PC-9 (cell line): ENCODE measurements around the gene KDM4C. TPM values are rescaled to one million over a fixed set of nuclear protein-coding genes. Genes with fewer than 3 reads are reported as not detected.

Experiments
- BruUV-seq: library from RNA; stranded (reverse); fragments of 400-500 nt; replicated peaks from 2 replicates; lab custom pipeline; 2021; lab: Mats Ljungman, UMichigan
- CTCF ChIA-PET: fragments of 300-600 bp; sonication (Branson Sonifier 250); formaldehyde crosslinking; loops from one replicate; lab custom pipeline; 2022; ENCODE audit warnings: antibody characterized with exemption; lab: Charles Lee
- POLR2A ChIA-PET: fragments of 300-600 bp; sonication (Branson Sonifier 250); formaldehyde crosslinking; loops from one replicate; lab custom pipeline; 2022; ENCODE audit warnings: antibody characterized with exemption; ENCODE audit not compliant: unreplicated experiment; lab: Charles Lee
- DNase-seq, 2 experiments: peaks; one replicate each; pipeline versions ENCODE4 v3.0.0 to v3.0.0-alpha.2; 2015 to 2022; ENCODE audit warnings: mixed read lengths in 1 of 2
- H2AFZ ChIP-seq: fragments of 200-600 bp; sonication (generic); 2 replicates; pipeline ENCODE4 v1.8.1; 2017; ENCODE audit warnings: antibody characterized with exemption
- H3F3A ChIP-seq: fragments of 200-600 bp; sonication (generic); 2 replicates; pipeline ENCODE4 v1.8.1; 2017; ENCODE audit warnings: antibody characterized with exemption, mild to moderate bottlenecking, low read depth; ENCODE audit not compliant: insufficient read depth
- H3K27ac ChIP-seq: fragments of 200-600 bp; sonication (generic); 2 replicates; pipeline ENCODE4 v1.6.1; 2016; ENCODE audit warnings: mixed run types
- H3K27me3 ChIP-seq: fragments of 200-600 bp; sonication (generic); 2 replicates; pipeline ENCODE4 v1.6.1; 2016; ENCODE audit warnings: low read depth, mixed run types; ENCODE audit not compliant: insufficient read depth
- H3K36me3 ChIP-seq: fragments of 200-600 bp; sonication (generic); 2 replicates; pipeline ENCODE4 v1.6.1; 2016; ENCODE audit warnings: low read depth, mixed run types
- H3K4me1 ChIP-seq: fragments of 200-600 bp; sonication (generic); replicated peaks from 2 replicates; pipeline ENCODE4 v1.6.1; 2016; ENCODE audit warnings: mixed run types; ENCODE audit not compliant: insufficient read depth
- H3K4me2 ChIP-seq: fragments of 200-600 bp; sonication (generic); 2 replicates; pipeline ENCODE4 v1.6.1; 2017; ENCODE audit warnings: mixed run types
- H3K4me3 ChIP-seq: fragments of 200-600 bp; sonication (generic); 2 replicates; pipeline ENCODE4 v1.6.1; 2016; ENCODE audit warnings: mixed run types
- H3K79me2 ChIP-seq: fragments of 200-600 bp; sonication (generic); 2 replicates; pipeline ENCODE4 v1.6.1; 2017; ENCODE audit warnings: low read depth, mixed run types
- H3K9me2 ChIP-seq: fragments of 200-600 bp; sonication (generic); 2 replicates; pipeline ENCODE4 v1.8.1; 2017; ENCODE audit warnings: mild to moderate bottlenecking; ENCODE audit not compliant: insufficient read depth
- H3K9me3 ChIP-seq: fragments of 200-600 bp; sonication (generic); 2 replicates; pipeline ENCODE4 v1.8.1; 2016; ENCODE audit warnings: low read depth; ENCODE audit not compliant: insufficient read depth
- H4K20me1 ChIP-seq: fragments of 200-600 bp; sonication (generic); 2 replicates; pipeline ENCODE4 v1.8.1; 2017; ENCODE audit not compliant: insufficient read depth
- CTCF ChIP-seq: fragments of 200-600 bp; sonication (generic); conservative IDR thresholded peaks from 2 replicates; pipeline ENCODE4 v1.6.1; 2017; ENCODE audit warnings: mixed run types, antibody characterized with exemption, mild to moderate bottlenecking, moderate library complexity
- EZH2 ChIP-seq: fragments of 200-600 bp; sonication (generic); IDR thresholded peaks from 2 replicates; pipeline ENCODE4 v1.8.0; 2017; ENCODE audit warnings: antibody characterized with exemption, low read depth
- intact Hi-C: fragments of 100-400 bp; cut with micrococcal nuclease; formaldehyde crosslinking; loops from one replicate; pipeline ENCODE4 v1.10.0; 2022; ENCODE audit not compliant: unreplicated experiment
- total RNA-seq: library from RNA; stranded (reverse); gene quantifications from 2 replicates; pipeline ENCODE4 v1.2.3, GENCODE V29; 2021

The KDM4C gene
- total RNA-seq, 1 experiment from 2014 or later, result 12.9 TPM

- CTCF ChIA-PET, result interaction anchor here (0.7 kb wide), 1 partner anchor 54 kb away, joined by 3 read pairs; no protein-coding TSS in a partner anchor
- no TSS peak for BruUV-seq
These were observed 386.7 kb downstream of the KDM4C start for GRCh38 chr9:7144265-7145046.

GRCh38 chr9:7145361-7146069 lies 387.7 kb downstream of the KDM4C start:
- Histone ChIP-seq H3F3A (no peaks in the 10 kb centered on the region), H3K27me3 (no peaks in the 10 kb centered on the region), H3K36me3 (no peaks in the 10 kb centered on the region), H3K9me3 (no peaks in the 10 kb centered on the region), H3K9me2 (no peaks in the 10 kb centered on the region), H3K4me2 (no peak overlapping the region), H3K79me2 (no peaks in the 10 kb centered on the region), H2AFZ (no peak overlapping the region), H3K4me3 (no peak overlapping the region), H3K4me1 (no peaks in the 10 kb centered on the region), H4K20me1 (no peaks in the 10 kb centered on the region), H3K27ac (no peak overlapping the region)
- ChIA-PET POLR2A (no interaction called here), CTCF (interaction anchor here (0.7 kb wide), 1 partner anchor 53 kb away, joined by 3 read pairs; no protein-coding TSS in a partner anchor)
- DNase-seq, result no peak
- no TSS peak for BruUV-seq
- intact Hi-C loops, result no loop called here
- TF ChIP-seq EZH2 (no peak), CTCF (no peak)

More at GRCh38 chr9:7144265-7145046, 386.7 kb downstream of the KDM4C start:
- Histone ChIP-seq H3F3A (no peaks in the 10 kb centered on the region), H3K4me3 (no peak overlapping the region), H3K9me3 (no peaks in the 10 kb centered on the region), H2AFZ (no peak overlapping the region), H3K27ac (no peak overlapping the region), H3K27me3 (no peaks in the 10 kb centered on the region), H4K20me1 (no peaks in the 10 kb centered on the region), H3K4me2 (no peak overlapping the region), H3K4me1 (no peaks in the 10 kb centered on the region), H3K79me2 (no peaks in the 10 kb centered on the region), H3K36me3 (no peaks in the 10 kb centered on the region), H3K9me2 (no peaks in the 10 kb centered on the region)
- intact Hi-C loops, result no loop called here
- POLR2A ChIA-PET, result no interaction called here
- no peak for TF ChIP-seq EZH2
- TF ChIP-seq CTCF, result no peak
- no peak for DNase-seq

GRCh38 chr9:7146582-7146981 lies 388.8 kb downstream of the KDM4C start:
- Histone ChIP-seq H3K4me2 (no peak overlapping the region), H3K9me3 (no peaks in the 10 kb centered on the region), H2AFZ (no peak overlapping the region), H3K27ac (no peak overlapping the region), H3K9me2 (no peaks in the 10 kb centered on the region), H4K20me1 (no peaks in the 10 kb centered on the region), H3K4me1 (no peaks in the 10 kb centered on the region), H3K27me3 (no peaks in the 10 kb centered on the region), H3K36me3 (no peaks in the 10 kb centered on the region), H3K79me2 (no peaks in the 10 kb centered on the region), H3F3A (no peaks in the 10 kb centered on the region), H3K4me3 (no peak overlapping the region)
- intact Hi-C loops, result no loop called here
- TF ChIP-seq EZH2, result no peak
- no peak for TF ChIP-seq CTCF
- BruUV-seq, result no TSS peak
- ChIA-PET POLR2A (no interaction called here), CTCF (no interaction called here)
- DNase-seq, result peak; percentile 7 to 38
